Measurements from ENCODE around the gene LRRC8C. TPM values are rescaled to one million over a fixed set of nuclear protein-coding genes. Genes with fewer than 3 reads are reported as not detected.

The LRRC8C gene
- total and polyA plus RNA-seq, 2 of the 8 experiments (the other 6 are each of a cell fraction or from before 2014, with no cell fraction given), result 1.1 to 2.1 TPM

- no peak overlapping the region for H3K4ac ChIP-seq (replicated peaks; ENCODE audit: insufficient read length, low read depth, low read length)
- no peak overlapping the region for H4K5ac ChIP-seq (ENCODE audit: insufficient read length, low read depth, low read length)
- no peak overlapping the region for H3K27ac ChIP-seq (ENCODE audit: low read depth, low read length)
- no peak overlapping the region for H3K18ac ChIP-seq (ENCODE audit: extremely low read depth, low read length)
- no peaks in the 10 kb centered on the region for H3K79me2 ChIP-seq (ENCODE audit: control insufficient read depth in 1 of 2, insufficient read depth in 2 of 2, low read length in 2 of 2)
- no peak overlapping the region for H2BK15ac ChIP-seq (ENCODE audit: low read length)
- H3K23ac ChIP-seq (ENCODE audit: insufficient read length), result no peak overlapping the region
- no peak overlapping the region for H3K14ac ChIP-seq (ENCODE audit: insufficient read length)
- no peaks in the 10 kb centered on the region for H3K4me1 ChIP-seq (replicated peaks in 1 of 4; ENCODE audit: control insufficient read depth in 3 of 4, insufficient read depth in 4 of 4, low read length in 3 of 4)
- no peaks in the 10 kb centered on the region for H3K9me3 ChIP-seq (ENCODE audit: insufficient read depth in 2 of 2, low read depth in 1 of 2, low read length in 1 of 2)
- no peak overlapping the region for H4K91ac ChIP-seq (replicated peaks; ENCODE audit: insufficient read length, low read length)
- no peak overlapping the region for H2BK20ac ChIP-seq (ENCODE audit: low read length)
- H3K4me3 ChIP-seq (ENCODE audit: extremely low read depth in 1 of 4, insufficient read depth in 2 of 4, low read depth in 3 of 4, low read length in 4 of 4), result no peak overlapping the region
- FAIRE-seq (no peak), DNase-seq (ENCODE audit: low read depth in 1 of 2, low spot score in 2 of 2) (no peak)
- H2BK12ac ChIP-seq (ENCODE audit: low read depth, low read length), result no peak overlapping the region
- no peak overlapping the region for H3K4me2 ChIP-seq (ENCODE audit: insufficient read depth in 1 of 2, low read depth in 2 of 2, low read length in 2 of 2)
- WGBS, 2 experiments (ENCODE audit: extremely low coverage in 1 of 2, insufficient coverage in 1 of 2, insufficient read length in 1 of 2, insufficient replicate concordance in 2 of 2, low coverage in 1 of 2, low lambda C conversion rate in 2 of 2, missing lambda C conversion rate in 1 of 2), result 86% methylated on average over 4 of the region's 4 CpGs; no CpG with 5 or more reads in 1 of the 2 experiments
- no peaks in the 10 kb centered on the region for H3K79me1 ChIP-seq (ENCODE audit: low read depth, low read length)
- H2AK5ac ChIP-seq (ENCODE audit: low read depth, low read length), result no peak overlapping the region
- H2AFZ ChIP-seq (ENCODE audit: low read length), result no peak overlapping the region
- POLR2A ChIA-PET (ENCODE audit: partially characterized antibody), result no interaction called here
- no peak overlapping the region for H3K56ac ChIP-seq (replicated peaks; ENCODE audit: insufficient read length, low read depth, low read length)
- peaks cover 0 to 2% of the 10 kb centered on the region in 2 experiments for H4K20me1 ChIP-seq (replicated peaks in 1 of 2; ENCODE audit: control insufficient read depth in 1 of 2, insufficient read depth in 2 of 2, low read length in 2 of 2)
- no peaks in the 10 kb centered on the region for H3K36me3 ChIP-seq (ENCODE audit: control insufficient read depth in 2 of 4, insufficient read depth in 4 of 4, low read length in 3 of 4)
- H2BK5ac ChIP-seq (ENCODE audit: low read depth, low read length), result no peak overlapping the region
- no peak overlapping the region for H2BK120ac ChIP-seq (replicated peaks; ENCODE audit: low read depth, low read length)
- no peak overlapping the region for H3K9ac ChIP-seq (replicated peaks in 1 of 4; ENCODE audit: extremely low read depth in 1 of 4, low read depth in 3 of 4, low read length in 3 of 4)
- H3K23me2 ChIP-seq (ENCODE audit: low read depth, low read length), result no peaks in the 10 kb centered on the region
- H3K27me3 ChIP-seq (replicated peaks in 1 of 4; ENCODE audit: control insufficient read depth in 3 of 4, extremely low read depth in 1 of 4, insufficient read depth in 3 of 4, low read length in 3 of 4), result no peaks in the 10 kb centered on the region
- H4K8ac ChIP-seq (ENCODE audit: extremely low read depth, insufficient read depth, low read length), result no peak overlapping the region
- CTCF ChIA-PET (ENCODE audit: partially characterized antibody), result interaction anchor here (0.6 kb wide), 1 partner anchor 286 kb away, joined by 3 read pairs; no protein-coding TSS in a partner anchor
- TF ChIP-seq, protein P1, sequence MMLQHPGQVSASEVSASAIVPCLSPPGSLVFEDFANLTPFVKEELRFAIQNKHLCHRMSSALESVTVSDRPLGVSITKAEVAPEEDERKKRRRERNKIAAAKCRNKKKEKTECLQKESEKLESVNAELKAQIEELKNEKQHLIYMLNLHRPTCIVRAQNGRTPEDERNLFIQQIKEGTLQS (IDR thresholded peaks at IDR 0.05; ENCODE audit: insufficient read depth, low read depth, low read length), result no peak
Observed at GRCh38 chr1:89641781-89642180, 8.9 kb downstream of the LRRC8C start.

All from H1 (cell line).